B cell (primary cell): ENCODE results near the gene METTL26. TPM values are rescaled to one million over a fixed set of nuclear protein-coding genes. Genes with fewer than 3 reads are reported as not detected.

Source experiments
- ATAC-seq: fragments of 200-7000 bp; cut with Tn5 transposase; one replicate; pipeline ENCODE4 v1.10.0; 2021; ENCODE audit warnings: low read depth, mild to moderate bottlenecking, moderate number of reproducible peaks, moderate library complexity
- CTCF ChIA-PET: fragments of 350-600 bp; sonication (Branson Sonifier 250); formaldehyde crosslinking; loops from one replicate; lab custom pipeline; 2021; ENCODE audit warnings: antibody characterized with exemption, inconsistent platforms; lab: Charles Lee
- POLR2A ChIA-PET: fragments of 350-600 bp; sonication (Branson Sonifier 250); formaldehyde crosslinking; loops from one replicate; lab custom pipeline; 2021; ENCODE audit warnings: antibody characterized with exemption; lab: Charles Lee
- DNase-seq: peaks from one replicate; pipeline ENCODE4 v3.0.0; 2013
- H2AFZ ChIP-seq: 2 replicates; pipeline ENCODE4 v1.6.1; 2012; ENCODE audit warnings: mild to moderate bottlenecking, low read depth, low read length; ENCODE audit not compliant: insufficient read depth, poor library complexity, severe bottlenecking
- H3K27ac ChIP-seq, 2 donors: 1 replicate in 1 of 2; 2 replicates in 1 of 2; pipeline ENCODE4 v1.5.1; 2012 to 2013; ENCODE audit warnings: low read length in 2 of 2, mild to moderate bottlenecking in 2 of 2, moderate library complexity in 1 of 2
- H3K27me3 ChIP-seq, 4 experiments: fragments of 200-600 bp in 1 of 4; sonication (generic) in 1 of 4; replicated peaks in 1 of 4; 1 replicate in 2 of 4; 2 replicates in 2 of 4; pipeline versions ENCODE4 v1.6.1 to v1.7.0; 2013 to 2016; ENCODE audit warnings: low read length in 3 of 4, mild to moderate bottlenecking in 2 of 4, mixed read lengths in 1 of 4, moderate library complexity in 1 of 4; ENCODE audit not compliant: insufficient read depth in 4 of 4, control insufficient read depth in 3 of 4; ENCODE audit errors: control extremely low read depth in 1 of 4
- H3K36me3 ChIP-seq, 2 experiments: replicated peaks in 1 of 2; 1 replicate in 1 of 2; 2 replicates in 1 of 2; pipeline versions ENCODE4 v1.6.1 to v1.7.1; 2013; ENCODE audit warnings: low read length in 1 of 2; ENCODE audit not compliant: insufficient read depth in 2 of 2, control insufficient read depth in 1 of 2; ENCODE audit errors: control extremely low read depth in 1 of 2, extremely low read depth in 1 of 2
- H3K4me1 ChIP-seq, 2 donors: fragments of 200-600 bp in 1 of 2; sonication (generic) in 1 of 2; 1 replicate in 1 of 2; 2 replicates in 1 of 2; pipeline versions ENCODE4 v1.5.1 to v1.6.1; 2013 to 2017; ENCODE audit warnings: low read length in 2 of 2; ENCODE audit not compliant: control insufficient read depth in 2 of 2, insufficient read depth in 2 of 2
- H3K4me2 ChIP-seq: replicated peaks from 2 replicates; pipeline ENCODE3; 2012; ENCODE audit warnings: mild to moderate bottlenecking, low read depth, low read length; ENCODE audit not compliant: poor library complexity, severe bottlenecking
- H3K4me3 ChIP-seq, 5 experiments: fragments of 200-600 bp in 1 of 5; sonication (generic) in 1 of 5; 1 replicate in 3 of 5; 2 replicates in 2 of 5; pipeline versions ENCODE4 v1.5.1 to v1.7.0; 2011 to 2016; ENCODE audit warnings: low read length in 4 of 5, mild to moderate bottlenecking in 4 of 5, low read depth in 2 of 5, control low read depth in 1 of 5, moderate library complexity in 1 of 5; ENCODE audit not compliant: insufficient read depth in 1 of 5; ENCODE audit errors: control extremely low read depth in 1 of 5, extremely low read depth in 1 of 5
- H3K79me2 ChIP-seq: fragments of 200-600 bp; sonication (generic); one replicate; pipeline ENCODE4 v1.6.0; 2016; ENCODE audit warnings: low read length; ENCODE audit not compliant: control insufficient read depth, insufficient read depth
- H3K9ac ChIP-seq: fragments of 200-600 bp; sonication (generic); 2 replicates; pipeline ENCODE4 v1.6.1; 2017; ENCODE audit warnings: mild to moderate bottlenecking, low read length, moderate library complexity
- H3K9me3 ChIP-seq, 3 donors: one replicate each; pipeline versions ENCODE4 v1.6.1 to v1.7.1; 2013; ENCODE audit warnings: low read length in 2 of 3; ENCODE audit not compliant: control insufficient read depth in 2 of 3, insufficient read depth in 1 of 3; ENCODE audit errors: control extremely low read depth in 1 of 3
- H4K20me1 ChIP-seq: 2 replicates; pipeline ENCODE4 v1.6.0; 2012; ENCODE audit warnings: mild to moderate bottlenecking, low read length; ENCODE audit not compliant: insufficient read depth, control insufficient read depth, poor library complexity, severe bottlenecking
- H3K27ac Mint-ChIP-seq: one replicate; pipeline ENCODE4 v1.8.0; 2021; ENCODE audit warnings: mixed read lengths
- H3K27me3 Mint-ChIP-seq: one replicate; pipeline ENCODE4 v1.8.0; 2021; ENCODE audit warnings: mixed read lengths
- H3K4me1 Mint-ChIP-seq: one replicate; pipeline ENCODE4 v1.8.0; 2021; ENCODE audit warnings: mixed read lengths
- H3K4me3 Mint-ChIP-seq: one replicate; pipeline ENCODE4 v1.8.0; 2021; ENCODE audit warnings: mixed read lengths
- H3K9me3 Mint-ChIP-seq: one replicate; pipeline ENCODE4 v1.8.0; 2022; ENCODE audit warnings: mixed read lengths; ENCODE audit not compliant: insufficient read depth
- CTCF ChIP-seq: fragments of 200-600 bp; IDR thresholded peaks from one replicate; pipeline ENCODE4 v1.8.0; 2022; ENCODE audit warnings: antibody characterized with exemption, mild to moderate bottlenecking
- EZH2 ChIP-seq: IDR thresholded peaks from 2 replicates; pipeline ENCODE4 v1.6.1; 2012; ENCODE audit warnings: borderline replicate concordance, low read depth, mild to moderate bottlenecking, moderate library complexity, low read length; ENCODE audit not compliant: insufficient read depth, poor library complexity, severe bottlenecking
- whole genome bisulfite sequencing: methylation state at CpG from one replicate; pipeline ENCODE4 v1.1.5; 2013; ENCODE audit warnings: missing lambda C conversion rate; ENCODE audit not compliant: insufficient coverage; 5-methylcytosine and 5-hydroxymethylcytosine counted together
- intact Hi-C: fragments of 100-400 bp; cut with micrococcal nuclease; formaldehyde crosslinking; loops from one replicate; pipeline ENCODE4 v1.10.0; 2022
- polyA plus RNA-seq: library from polyadenylated mRNA; depleted of rRNA; stranded (reverse); fragments of >200 nt; gene quantifications from 2 replicates; pipeline ENCODE4 v1.2.3, GENCODE V29; 2012
- total RNA-seq, 2 donors: library from RNA; stranded (reverse); fragments of 120-200 nt in 1 of 2; gene quantifications; 1 replicate in 1 of 2; 2 replicates in 1 of 2; pipeline versions ENCODE4 v1.2.3 to v1.2.4, GENCODE V29; 2013 to 2022

The METTL26 gene
- total and polyA plus RNA-seq, 2 donors (not counting 1 experiment from before 2014, with no cell fraction given): 56.6 to 140 TPM

DNA sequence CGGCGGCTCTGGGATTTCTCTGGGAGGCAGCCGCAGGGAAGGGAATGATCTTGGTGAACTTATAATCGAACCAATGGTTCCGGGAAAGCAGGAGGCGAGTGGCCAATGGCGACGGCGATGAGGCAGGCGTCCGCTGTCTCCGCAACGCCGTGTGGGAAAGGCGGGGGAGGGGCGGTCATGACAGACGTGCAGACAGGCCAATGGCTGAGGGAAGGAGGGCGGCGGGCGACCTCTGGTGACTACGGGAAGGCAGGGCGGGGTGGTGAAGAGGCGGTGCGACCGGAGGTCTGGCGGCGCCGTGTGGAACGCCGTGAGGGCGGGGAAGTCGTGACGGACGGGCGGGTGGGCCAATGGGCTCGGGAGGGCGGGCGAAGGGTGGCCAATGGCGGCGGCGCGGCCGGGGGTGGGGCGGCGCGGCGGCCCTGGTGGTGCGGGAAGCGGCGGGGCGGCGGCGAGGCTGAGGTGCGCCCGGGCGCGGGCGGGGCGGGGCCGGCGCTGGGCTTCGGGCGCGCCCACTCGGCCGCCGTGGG lies 46.4 kb downstream of the METTL26 start, which contains the start of gene RAB40C:
TSS of gene RAB40C (plus strand) at position 409 of the 530 bp plus-strand sequence. CDS start 226 bp downstream, outside the sequence.
- no peaks in the 10 kb centered on the region for H3K9me3 Mint-ChIP-seq
- intact Hi-C loops: loop anchor here (1.0 to 5.0 kb wide), 6 partner anchors 10 to 187 kb away; partner anchors contain the start of genes CAPN15, DECR2, METTL26 and WDR90
- under 1% methylated on average over 67 of the region's 67 CpGs for WGBS
- peak; percentile 84 for ATAC-seq
- H3K27me3 ChIP-seq: peaks cover 0 to 2% (median 0%) of the 10 kb centered on the region in 4 experiments
- peaks cover 47% of the 10 kb centered on the region for H4K20me1 ChIP-seq
- no peaks in the 10 kb centered on the region for H3K36me3 ChIP-seq
- POLR2A ChIA-PET: interaction anchor here (1.2 kb wide), 1 partner anchor 46 kb away, joined by 3 read pairs; the partner anchor contains the start of gene METTL26
- DNase-seq: peak; percentile 100
- peak within 1 kb of the TSS; percentile 96 for H2AFZ ChIP-seq
- peaks cover 14 to 30% of the 10 kb centered on the region in 2 donors for H3K4me1 ChIP-seq
- H3K4me3 ChIP-seq: peak within 1 kb of the TSS; percentile 66 to 89 (median 78)
- H3K79me2 ChIP-seq: peaks cover 57% of the 10 kb centered on the region
- no peaks in the 10 kb centered on the region for H3K27me3 Mint-ChIP-seq
- peaks cover 50% of the 10 kb centered on the region for H3K4me1 Mint-ChIP-seq
- H3K27ac Mint-ChIP-seq: peak within 1 kb of the TSS; percentile 99
- CTCF ChIA-PET: interaction anchor here (0.8 kb wide), 1 partner anchor 47 kb away, joined by 3 read pairs; the partner anchor contains the start of gene METTL26
- H3K4me2 ChIP-seq: peak within 1 kb of the TSS; percentile 94
- H3K4me3 Mint-ChIP-seq: peak within 1 kb of the TSS; percentile 94
- peak within 1 kb of the TSS; percentile 85 to 88 for H3K27ac ChIP-seq
- TF ChIP-seq EZH2 (no peak), CTCF (no peak)
- H3K9ac ChIP-seq: peak within 1 kb of the TSS; percentile 82
- H3K9me3 ChIP-seq: no peaks in the 10 kb centered on the region
